Measurements from ENCODE around the gene LRRC37A2. TPM values are rescaled to one million over a fixed set of nuclear protein-coding genes. Genes with fewer than 3 reads are reported as not detected.
"Not testable (repeated sequence)": the region's sequence is repeated elsewhere in the genome, so short reads cannot be mapped to it uniquely, and the experiment has no call there.

LRRC37A2 gene
- total RNA-seq, result 5.1 TPM
- long read RNA-seq, partial matches to known transcripts, result 2 of 12 reads
- long read RNA-seq, other reads (novel, unspliced or antisense), result 10 of 12 reads

GRCh38 chr17:46512168-46512567 lies at the start of gene LRRC37A2:
LRRC37A2 (plus strand) TSS chr17:46512468; CDS start chr17:46512713, 245 bp downstream.
- intact Hi-C loops (cut with DNase I); ATAC-seq (ENCODE audit: poor library complexity); DNase-seq: not testable (repeated sequence)

GRCh38 chr17:46467618-46468017 lies 44.6 kb upstream of the LRRC37A2 start:
- DNase-seq; ATAC-seq (ENCODE audit: poor library complexity); intact Hi-C loops (cut with DNase I): not testable (repeated sequence)

- DNase-seq; intact Hi-C loops (cut with DNase I); ATAC-seq (ENCODE audit: poor library complexity): not testable (repeated sequence)
Measured at GRCh38 chr17:46474489-46474888, 37.8 kb upstream of the LRRC37A2 start.

- intact Hi-C loops (cut with DNase I); ATAC-seq (ENCODE audit: poor library complexity); DNase-seq: not testable (repeated sequence)
Measured at GRCh38 chr17:46475583-46475982, 36.7 kb upstream of the LRRC37A2 start.

- ATAC-seq (ENCODE audit: poor library complexity); intact Hi-C loops (cut with DNase I); DNase-seq: not testable (repeated sequence)
Measured at GRCh38 chr17:46478823-46479222, 33.4 kb upstream of the LRRC37A2 start.

GRCh38 chr17:46481310-46481709 lies 31.0 kb upstream of the LRRC37A2 start:
- ATAC-seq (ENCODE audit: poor library complexity); DNase-seq; intact Hi-C loops (cut with DNase I): not testable (repeated sequence)

GRCh38 chr17:46492021-46492420 lies 20.2 kb upstream of the LRRC37A2 start:
- DNase-seq, result peak; percentile 34
- intact Hi-C loops (cut with DNase I); ATAC-seq (ENCODE audit: poor library complexity): not testable (repeated sequence)

- ATAC-seq (ENCODE audit: poor library complexity), result not testable (repeated sequence)
Measured at GRCh38 chr17:46499437-46500139, 12.7 kb upstream of the LRRC37A2 start.

GRCh38 chr17:46505896-46506295 lies 6.4 kb upstream of the LRRC37A2 start:
- ATAC-seq (ENCODE audit: poor library complexity); intact Hi-C loops (cut with DNase I): not testable (repeated sequence)
- peak; percentile 18 for DNase-seq

More at GRCh38 chr17:46499437-46500139, 12.7 kb upstream of the LRRC37A2 start:
- intact Hi-C loops (cut with DNase I); DNase-seq: not testable (repeated sequence)

GRCh38 chr17:46534716-46535115 lies 22.4 kb downstream of the LRRC37A2 start:
- DNase-seq, result peak; percentile 29
- intact Hi-C loops (cut with DNase I); ATAC-seq (ENCODE audit: poor library complexity): not testable (repeated sequence)

GRCh38 chr17:46548607-46549006 lies 36.3 kb downstream of the LRRC37A2 start:
- ATAC-seq (ENCODE audit: poor library complexity); intact Hi-C loops (cut with DNase I); DNase-seq: not testable (repeated sequence)

- intact Hi-C loops (cut with DNase I); ATAC-seq (ENCODE audit: poor library complexity); DNase-seq: not testable (repeated sequence)
Measured at GRCh38 chr17:46559155-46559554, 46.9 kb downstream of the LRRC37A2 start.

GRCh38 chr17:46560048-46560447 lies 47.8 kb downstream of the LRRC37A2 start:
- intact Hi-C loops (cut with DNase I), result not testable (repeated sequence)
- peak; percentile 86 for ATAC-seq (ENCODE audit: poor library complexity)

GRCh38 chr17:46566284-46566683 lies 54.0 kb downstream of the LRRC37A2 start:
- ATAC-seq (ENCODE audit: poor library complexity), result peak; percentile 66

More at GRCh38 chr17:46560048-46560447, 47.8 kb downstream of the LRRC37A2 start:
- DNase-seq, result not testable (repeated sequence)

GRCh38 chr17:46566980-46567379 lies 54.7 kb downstream of the LRRC37A2 start:
- not testable (repeated sequence) for ATAC-seq (ENCODE audit: poor library complexity)

More at GRCh38 chr17:46566284-46566683, 54.0 kb downstream of the LRRC37A2 start:
- intact Hi-C loops (cut with DNase I); DNase-seq: not testable (repeated sequence)

GRCh38 chr17:46571796-46572195 lies 59.5 kb downstream of the LRRC37A2 start:
- ATAC-seq (ENCODE audit: poor library complexity); DNase-seq; intact Hi-C loops (cut with DNase I): not testable (repeated sequence)

More at GRCh38 chr17:46566980-46567379, 54.7 kb downstream of the LRRC37A2 start:
- DNase-seq; intact Hi-C loops (cut with DNase I): not testable (repeated sequence)

- DNase-seq (peak; percentile 90), ATAC-seq (ENCODE audit: poor library complexity) (peak; percentile 97)
- intact Hi-C loops (cut with DNase I), result not testable (repeated sequence)
Measured at GRCh38 chr17:46579083-46580075, 67.1 kb downstream of the LRRC37A2 start, which contains the start of gene ARL17A. ARL17A (minus strand) TSS chr17:46579691; CDS start chr17:46576322, 3,369 bp downstream.

GRCh38 chr17:46580082-46580481 lies 67.8 kb downstream of the LRRC37A2 start:
- intact Hi-C loops (cut with DNase I); DNase-seq; ATAC-seq (ENCODE audit: poor library complexity): not testable (repeated sequence)

Measured in Right ventricle myocardium superior (tissue), 1 donor.